ENCODE results near the gene COL6A6. TPM values are rescaled to one million over a fixed set of nuclear protein-coding genes. Genes with fewer than 3 reads are reported as not detected.

The COL6A6 gene
- total RNA-seq, 4 donors from 2014 or later: under 0.01 to 59.8 (median 1.4) TPM; not detected in 1

GRCh38 chr3:130480736-130481135, 36.2 kb upstream of the COL6A6 start:
- DNase-seq: peak; percentile 16 to 21

GRCh38 chr3:130488288-130488687, 28.7 kb upstream of the COL6A6 start:
- TF ChIP-seq POLR2A (IDR thresholded peaks at IDR 0.05) (no peak), CTCF (IDR thresholded peaks at IDR 0.05) (no peak)
- Histone ChIP-seq H3K4me3 (no peak overlapping the region), H3K27ac (no peak overlapping the region), H3K36me3 (no peaks in the 10 kb centered on the region), H3K4me1 (no peaks in the 10 kb centered on the region), H3K27me3 (no peaks in the 10 kb centered on the region), H3K9me3 (no peaks in the 10 kb centered on the region)
- no peak for DNase-seq
- intact Hi-C loops (cut with DNase I; ENCODE audit: low total_unique reads): no loop called here

More at GRCh38 chr3:130480736-130481135, 36.2 kb upstream of the COL6A6 start:
- H3K9me3 ChIP-seq: no peaks in the 10 kb centered on the region
- TF ChIP-seq CTCF (IDR thresholded peaks at IDR 0.05) (peak; percentile 27 to 41 (median 35)), POLR2A (IDR thresholded peaks at IDR 0.05) (no peak)
- no peak overlapping the region for H3K27ac ChIP-seq
- intact Hi-C loops (cut with DNase I; ENCODE audit: low total_unique reads): no loop called here
- no peak overlapping the region for H3K4me3 ChIP-seq
- no peaks in the 10 kb centered on the region for H3K27me3 ChIP-seq
- no peaks in the 10 kb centered on the region for H3K36me3 ChIP-seq
- no peaks in the 10 kb centered on the region for H3K4me1 ChIP-seq

GRCh38 chr3:130488769-130489450, 28.1 kb upstream of the COL6A6 start:
- no peak for TF ChIP-seq CTCF (IDR thresholded peaks at IDR 0.05)
- TF ChIP-seq POLR2A (IDR thresholded peaks at IDR 0.05): no peak
- H3K27me3 ChIP-seq: no peaks in the 10 kb centered on the region
- DNase-seq: no peak
- no peaks in the 10 kb centered on the region for H3K4me1 ChIP-seq
- intact Hi-C loops (cut with DNase I; ENCODE audit: low total_unique reads): no loop called here
- H3K9me3 ChIP-seq: no peaks in the 10 kb centered on the region
- no peaks in the 10 kb centered on the region for H3K36me3 ChIP-seq
- no peak overlapping the region for H3K27ac ChIP-seq
- no peak overlapping the region for H3K4me3 ChIP-seq

GRCh38 chr3:130490241-130490640, 26.7 kb upstream of the COL6A6 start:
- Histone ChIP-seq H3K36me3 (no peaks in the 10 kb centered on the region), H3K4me1 (no peaks in the 10 kb centered on the region), H3K4me3 (no peak overlapping the region), H3K9me3 (no peaks in the 10 kb centered on the region), H3K27ac (no peak overlapping the region), H3K27me3 (no peaks in the 10 kb centered on the region)
- DNase-seq: no peak
- TF ChIP-seq CTCF (IDR thresholded peaks at IDR 0.05) (no peak), POLR2A (IDR thresholded peaks at IDR 0.05) (no peak)
- intact Hi-C loops (cut with DNase I; ENCODE audit: low total_unique reads): no loop called here

GRCh38 chr3:130491431-130491830, 25.5 kb upstream of the COL6A6 start:
- Histone ChIP-seq H3K27me3 (no peaks in the 10 kb centered on the region), H3K4me1 (no peaks in the 10 kb centered on the region), H3K9me3 (no peaks in the 10 kb centered on the region), H3K4me3 (no peak overlapping the region), H3K36me3 (no peaks in the 10 kb centered on the region), H3K27ac (no peak overlapping the region)
- DNase-seq: no peak
- intact Hi-C loops (cut with DNase I; ENCODE audit: low total_unique reads): no loop called here
- TF ChIP-seq POLR2A (IDR thresholded peaks at IDR 0.05) (no peak), CTCF (IDR thresholded peaks at IDR 0.05) (no peak)

Measured in uterus (tissue), 4 donors.